ENCODE results near the gene MPLKIP.
A peak's percentile ranks its signal among the peaks of the same experiment; 100 is the strongest.
"Not testable (repeated sequence)": the region's sequence is repeated elsewhere in the genome, so short reads cannot be mapped to it uniquely, and the experiment has no call there.

MPLKIP gene

DNA sequence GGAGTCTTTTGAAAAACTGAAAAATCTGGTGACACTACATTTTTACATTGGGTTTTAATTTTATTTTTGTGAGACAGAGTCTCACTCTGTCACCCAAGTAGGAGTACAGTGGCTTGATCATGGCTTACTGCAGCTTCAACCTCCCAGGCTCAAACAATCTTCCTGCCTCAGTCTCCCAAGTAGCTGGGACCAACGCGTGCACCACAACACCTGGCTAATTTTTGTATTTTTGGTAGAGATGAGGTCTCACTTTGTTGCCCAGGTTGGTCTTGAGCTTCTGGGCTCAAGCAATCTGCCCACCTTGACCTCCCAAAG lies 11.5 kb downstream of the MPLKIP start:
- DNase-seq = no peak

- not testable (repeated sequence) for DNase-seq
Observed at GRCh38 chr7:40122100-40122939, 12.1 kb downstream of the MPLKIP start.

DNA sequence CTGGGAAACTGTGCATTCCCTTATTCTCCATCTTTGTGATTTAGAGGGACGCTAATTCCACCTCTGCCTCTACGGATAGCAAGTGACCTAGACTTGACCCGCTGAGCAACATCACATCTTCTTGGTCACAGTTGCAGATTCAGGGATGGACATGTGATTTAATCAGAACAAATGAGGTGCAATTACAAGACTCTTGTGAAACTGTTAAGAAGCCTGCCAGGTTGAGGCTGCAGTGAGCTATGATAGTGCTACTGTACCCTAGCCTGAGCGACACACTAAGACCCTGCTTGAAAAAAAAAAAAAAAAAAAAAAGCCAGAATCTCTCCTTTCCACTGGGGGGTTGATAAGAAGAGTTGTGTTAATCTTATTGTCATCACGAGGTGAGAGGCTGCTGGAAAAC lies 14.4 kb downstream of the MPLKIP start:
- DNase-seq = no peak

- not testable (repeated sequence) for DNase-seq
Observed at GRCh38 chr7:40118201-40118600, 16.2 kb downstream of the MPLKIP start.

DNA sequence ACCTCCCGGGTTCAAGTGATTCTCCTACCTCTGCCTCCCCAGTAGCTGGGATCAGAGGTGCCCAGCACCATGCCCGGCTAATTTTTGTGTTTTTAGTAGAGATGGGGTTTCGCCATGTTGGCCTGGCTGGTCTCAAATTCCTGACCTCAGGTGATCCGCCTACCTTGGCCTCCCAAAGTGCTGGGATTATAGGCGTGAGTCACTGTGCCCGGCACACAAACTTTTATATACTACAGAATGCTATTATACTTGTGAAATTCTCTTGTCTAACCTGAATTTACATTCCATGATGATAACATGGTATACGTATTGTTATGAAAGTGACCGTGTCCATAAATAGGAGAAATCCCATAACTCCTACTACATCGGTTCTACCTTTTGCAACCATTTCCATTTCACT lies 17.2 kb downstream of the MPLKIP start:
- DNase-seq = peak; percentile 24

DNA sequence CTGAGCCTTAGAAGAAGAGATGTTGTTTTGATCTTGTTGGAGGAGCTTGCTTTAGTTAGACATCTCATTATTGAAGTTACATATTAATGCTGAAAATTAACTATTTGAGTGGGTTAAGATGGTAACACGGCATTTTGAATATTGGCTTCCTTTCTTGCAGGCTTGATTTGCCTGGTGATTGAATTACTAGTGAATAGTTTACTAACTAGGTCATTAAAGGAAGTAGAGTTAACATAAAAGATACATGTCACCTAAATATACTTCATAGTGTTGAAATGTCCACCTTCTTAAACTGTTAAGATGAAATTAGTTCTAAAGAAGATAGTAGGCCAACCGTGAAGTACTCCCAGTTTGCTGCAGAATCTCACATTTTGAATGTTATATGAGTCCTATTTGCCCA lies 18.5 kb downstream of the MPLKIP start:
- no peak for DNase-seq

- no peak for DNase-seq
Observed at GRCh38 chr7:40105879-40106473, 28.4 kb downstream of the MPLKIP start.

GRCh38 chr7:40102897-40103296 lies 31.5 kb downstream of the MPLKIP start:
- DNase-seq = no peak

- no peak for DNase-seq
Observed at GRCh38 chr7:40101201-40101600, 33.2 kb downstream of the MPLKIP start.

- no peak for DNase-seq
Observed at GRCh38 chr7:40099837-40100236, 34.6 kb downstream of the MPLKIP start.

DNA sequence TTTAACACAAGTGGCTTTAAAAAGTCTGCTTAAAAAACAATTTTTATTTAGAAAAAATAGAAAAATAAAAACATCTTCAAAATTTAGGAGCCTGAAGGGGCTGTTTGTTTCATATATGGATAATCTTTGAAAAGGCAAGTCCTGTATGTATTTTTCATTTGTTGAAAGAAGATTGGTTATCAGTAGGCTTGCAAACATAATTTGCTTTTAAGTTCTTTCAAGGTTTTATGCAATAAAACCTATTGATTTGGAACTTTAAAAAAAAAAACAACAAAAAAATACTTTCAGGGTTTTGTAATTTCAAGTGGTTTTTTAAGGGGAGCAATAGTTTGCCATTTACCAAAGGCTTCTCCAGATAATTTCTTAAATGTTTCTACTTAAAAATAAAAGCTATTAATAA lies 35.6 kb downstream of the MPLKIP start:
- DNase-seq = no peak

- no peak for DNase-seq
Observed at GRCh38 chr7:40097728-40098127, 36.7 kb downstream of the MPLKIP start.

DNA sequence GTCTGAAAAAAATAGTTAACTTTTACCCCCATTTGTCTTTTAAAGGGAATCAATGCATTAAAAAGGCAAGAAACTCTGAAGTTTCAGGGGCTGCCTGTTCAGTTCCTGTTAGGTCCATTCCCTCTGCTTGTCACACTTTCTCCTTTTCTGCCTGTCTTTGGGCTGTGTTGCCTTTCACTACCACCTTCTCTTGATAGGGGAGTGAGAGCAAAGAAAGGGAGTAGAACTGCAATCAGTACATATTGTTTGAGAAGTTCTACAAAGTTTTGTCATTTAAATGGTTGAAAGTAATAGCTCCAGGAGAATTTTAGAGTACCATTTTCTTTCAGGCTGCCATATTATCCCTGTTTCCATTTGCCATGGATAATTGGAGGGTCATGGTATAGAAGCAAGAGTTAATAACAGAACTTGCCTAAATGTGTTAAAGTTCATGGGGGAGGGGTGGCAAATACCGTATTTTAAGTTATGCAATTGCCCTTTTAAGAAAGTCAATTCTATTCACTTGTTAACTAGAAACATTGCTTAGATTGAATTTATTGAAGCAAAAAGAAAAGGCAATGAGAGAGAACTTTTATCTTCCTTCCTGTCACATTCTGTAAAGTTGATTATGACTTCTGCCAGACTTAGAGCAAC lies 38.6 kb downstream of the MPLKIP start:
- DNase-seq = no peak

- no peak for DNase-seq
Observed at GRCh38 chr7:40095230-40095629, 39.2 kb downstream of the MPLKIP start.

- no peak for DNase-seq
Observed at GRCh38 chr7:40093631-40094350, 40.6 kb downstream of the MPLKIP start.

GRCh38 chr7:40092182-40092581 lies 42.2 kb downstream of the MPLKIP start:
- DNase-seq = no peak

GRCh38 chr7:40077849-40078248 lies 56.6 kb downstream of the MPLKIP start:
- DNase-seq = no peak

All from NCI-H226 (cell line).